Frontal cortex (tissue), 4 donors: ENCODE data around the gene CIAO2B. TPM values are rescaled to one million over a fixed set of nuclear protein-coding genes. Genes with fewer than 3 reads are reported as not detected.
"Not testable (repeated sequence)": the region's sequence is repeated elsewhere in the genome, so short reads cannot be mapped to it uniquely, and the experiment has no call there.

ENCODE experiments used
- DNase-seq, 2 donors: peaks; one replicate each; pipeline ENCODE4 v3.0.0; 2012; ENCODE audit warnings: low spot score in 2 of 2
- FAIRE-seq: peaks from 2 replicates; lab custom pipeline; 2012; peaks lifted over from hg19 to GRCh38; lab: Jason Lieb, UNC
- total RNA-seq: library from RNA; depleted of rRNA; stranded (reverse); fragments of >200 nt; gene quantifications from one replicate; pipeline ENCODE4 v1.2.3, GENCODE V29; 2014
- donor health status: control.
- donor health status: control.
- donor health status: control.

Gene CIAO2B
- total RNA-seq, 1 donor from 2014 or later = 105 TPM

GRCh38 chr16:66958857-66959703 is 24.9 kb upstream of the CIAO2B start:
- DNase-seq (no peak), FAIRE-seq (no peak)

DNA sequence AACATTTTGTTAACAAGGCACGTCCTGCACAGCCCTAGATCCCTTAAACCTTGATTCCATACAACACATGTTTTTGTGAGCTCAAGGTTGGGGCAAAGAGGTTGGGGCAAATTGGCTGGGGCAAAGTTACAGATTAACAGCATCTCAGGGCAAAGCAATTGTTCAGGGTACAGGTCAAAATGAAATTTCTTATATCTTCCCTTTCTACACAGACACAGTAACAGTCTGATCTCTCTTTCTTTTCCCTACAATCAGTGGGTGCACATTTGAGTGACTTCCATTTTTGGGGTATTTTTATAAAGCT is 21.9 kb upstream of the CIAO2B start:
- FAIRE-seq, DNase-seq: not testable (repeated sequence)

DNA sequence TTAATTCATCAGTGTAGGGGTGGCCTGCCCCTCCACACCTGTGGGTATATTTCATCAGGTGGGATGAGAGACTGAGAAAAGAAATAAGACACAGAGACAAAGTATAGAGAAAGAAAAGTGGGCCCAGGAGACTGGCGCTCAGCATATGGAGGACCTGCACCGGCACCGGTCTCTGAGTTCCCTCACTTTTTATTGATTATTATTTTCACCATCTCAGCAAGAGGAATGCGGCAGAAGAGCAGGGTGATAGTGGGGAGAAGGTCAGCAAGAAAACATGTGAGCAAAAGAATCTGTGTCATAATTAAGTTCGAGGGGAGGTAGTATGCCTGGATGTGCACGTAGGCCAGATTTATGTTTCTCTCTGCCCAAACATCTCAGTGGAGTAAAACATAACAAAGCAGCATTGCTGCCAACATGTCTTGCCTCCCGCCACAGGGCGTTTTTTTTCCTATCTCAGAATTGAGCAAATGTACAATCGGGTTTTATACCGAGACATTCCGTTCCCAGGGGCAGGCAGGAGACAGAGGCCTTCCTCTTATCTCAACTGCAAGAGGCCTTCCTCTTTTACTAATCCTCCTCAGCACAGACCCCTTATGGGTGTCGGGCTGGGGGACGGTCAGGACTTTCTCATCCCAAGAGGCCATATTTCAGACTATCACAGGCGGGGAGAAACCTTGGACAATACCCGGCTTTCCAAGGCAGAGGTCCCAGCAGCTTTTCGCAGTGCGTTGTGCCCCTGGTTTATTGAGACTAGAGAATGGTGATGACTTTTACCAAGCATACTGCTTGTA is 21.4 kb upstream of the CIAO2B start:
- DNase-seq, FAIRE-seq: not testable (repeated sequence)

DNA sequence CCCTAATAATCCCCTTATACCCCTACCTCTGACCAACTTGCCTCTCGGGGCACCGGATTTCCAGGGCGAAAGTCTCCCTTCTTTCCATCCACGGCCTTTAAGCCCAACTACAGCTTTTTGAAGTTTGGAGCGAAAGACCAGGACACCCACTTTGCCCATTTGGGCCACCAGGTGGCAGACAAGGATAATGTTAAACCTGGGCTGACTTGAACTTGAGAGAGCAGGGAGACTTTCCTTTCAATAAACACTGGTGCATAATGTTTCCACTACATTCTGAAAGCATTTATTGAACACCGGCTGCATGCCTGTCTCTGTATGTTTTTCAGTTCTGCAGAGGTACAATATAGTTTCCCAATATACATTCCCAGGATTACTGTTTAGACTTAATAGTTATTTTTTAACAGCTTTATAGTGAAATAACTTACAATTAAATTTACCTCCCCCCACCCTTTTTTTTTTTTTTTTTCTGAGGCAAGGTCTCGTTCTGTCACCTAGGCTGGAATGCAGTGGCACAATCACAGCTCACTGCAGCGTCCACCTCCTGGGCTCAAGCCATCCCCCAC is 20.0 kb upstream of the CIAO2B start:
- DNase-seq (peak; percentile 64 to 77), FAIRE-seq (no peak)

- DNase-seq (no peak), FAIRE-seq (no peak)
These were observed 19.4 kb upstream of the CIAO2B start for GRCh38 chr16:66953462-66954096.

GRCh38 chr16:66952430-66953110 is 18.4 kb upstream of the CIAO2B start:
- DNase-seq = no peak

GRCh38 chr16:66950971-66951790 is 17.0 kb upstream of the CIAO2B start:
- no peak for FAIRE-seq
- DNase-seq = no peak

More at GRCh38 chr16:66952430-66953110, 18.4 kb upstream of the CIAO2B start:
- no peak for FAIRE-seq

DNA sequence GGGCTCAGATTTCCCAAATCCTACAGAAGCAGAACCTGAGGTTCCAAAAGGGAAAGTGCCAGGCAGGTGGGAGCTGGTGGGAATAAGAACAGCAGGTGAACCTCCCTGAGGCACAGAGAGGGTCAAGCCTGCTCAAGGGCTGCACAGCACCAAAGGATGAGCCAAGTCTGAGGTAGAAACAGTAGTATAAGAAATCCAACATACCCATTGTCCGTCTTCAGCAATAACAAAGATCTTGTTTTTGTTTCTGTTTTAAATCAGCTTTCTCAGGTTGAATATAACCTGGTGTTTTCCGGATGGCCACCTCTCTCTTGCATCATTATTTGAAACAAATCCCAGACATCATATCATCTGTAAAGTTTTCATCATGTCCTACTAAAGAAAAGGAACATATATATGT is 16.2 kb upstream of the CIAO2B start:
- no peak for DNase-seq
- FAIRE-seq = no peak

DNA sequence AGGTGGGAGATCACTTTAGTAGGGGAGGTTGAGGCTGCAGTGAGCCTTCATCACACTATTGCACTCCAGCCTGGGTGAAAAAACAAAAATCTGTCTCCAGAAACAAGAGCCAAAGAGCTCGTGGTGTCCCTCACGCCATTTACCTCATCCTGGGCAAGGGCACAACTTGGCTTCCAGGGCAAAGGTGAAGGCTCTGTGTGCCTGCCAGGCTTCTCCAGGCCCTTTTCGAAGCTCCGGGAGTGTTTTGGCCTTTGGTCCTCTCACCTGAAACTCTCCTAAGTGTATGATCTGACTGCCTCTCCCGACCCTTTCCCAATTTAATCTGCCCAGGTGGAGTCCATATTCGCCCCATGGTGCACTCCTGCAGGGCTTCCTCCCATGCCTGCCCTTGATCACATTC is 15.3 kb upstream of the CIAO2B start:
- DNase-seq = no peak
- FAIRE-seq = no peak

- FAIRE-seq = no peak
- no peak for DNase-seq
These were observed 14.6 kb upstream of the CIAO2B start for GRCh38 chr16:66948837-66949225.

DNA sequence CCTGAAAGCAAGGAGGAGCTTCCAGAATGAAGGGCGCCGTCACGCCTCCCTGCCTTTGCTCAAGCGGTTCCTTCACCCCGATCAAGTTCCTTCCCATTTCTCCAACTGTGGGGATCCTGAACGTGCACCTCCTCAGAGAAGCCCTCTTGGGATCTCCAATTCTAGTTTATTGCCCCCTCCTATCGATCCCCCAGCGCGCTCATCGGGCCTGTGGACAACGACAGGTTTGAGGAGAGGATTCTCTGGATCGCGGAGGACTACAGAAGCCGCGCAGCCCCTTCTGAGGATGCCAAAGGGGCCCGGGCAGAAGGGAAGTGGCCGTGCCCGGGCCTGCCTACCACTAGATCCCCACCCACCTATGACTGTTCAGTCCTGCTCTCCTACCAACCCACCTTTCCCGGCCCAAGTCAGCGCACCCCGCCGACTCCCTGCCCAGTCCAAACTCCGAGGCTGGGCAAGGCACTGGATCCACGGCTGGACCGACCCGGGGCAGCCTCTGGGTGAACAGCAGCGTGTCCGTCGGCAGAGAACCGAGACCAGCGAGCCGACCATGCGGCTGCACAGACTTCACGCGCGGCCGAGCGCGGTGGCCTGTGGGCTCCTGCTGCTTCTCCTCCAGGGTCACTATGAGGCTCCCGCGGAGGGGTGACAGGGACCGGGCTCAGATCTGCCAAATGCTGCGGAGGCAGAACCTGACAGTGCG is 14.1 kb upstream of the CIAO2B start:
- DNase-seq = no peak
- no peak for FAIRE-seq

DNA sequence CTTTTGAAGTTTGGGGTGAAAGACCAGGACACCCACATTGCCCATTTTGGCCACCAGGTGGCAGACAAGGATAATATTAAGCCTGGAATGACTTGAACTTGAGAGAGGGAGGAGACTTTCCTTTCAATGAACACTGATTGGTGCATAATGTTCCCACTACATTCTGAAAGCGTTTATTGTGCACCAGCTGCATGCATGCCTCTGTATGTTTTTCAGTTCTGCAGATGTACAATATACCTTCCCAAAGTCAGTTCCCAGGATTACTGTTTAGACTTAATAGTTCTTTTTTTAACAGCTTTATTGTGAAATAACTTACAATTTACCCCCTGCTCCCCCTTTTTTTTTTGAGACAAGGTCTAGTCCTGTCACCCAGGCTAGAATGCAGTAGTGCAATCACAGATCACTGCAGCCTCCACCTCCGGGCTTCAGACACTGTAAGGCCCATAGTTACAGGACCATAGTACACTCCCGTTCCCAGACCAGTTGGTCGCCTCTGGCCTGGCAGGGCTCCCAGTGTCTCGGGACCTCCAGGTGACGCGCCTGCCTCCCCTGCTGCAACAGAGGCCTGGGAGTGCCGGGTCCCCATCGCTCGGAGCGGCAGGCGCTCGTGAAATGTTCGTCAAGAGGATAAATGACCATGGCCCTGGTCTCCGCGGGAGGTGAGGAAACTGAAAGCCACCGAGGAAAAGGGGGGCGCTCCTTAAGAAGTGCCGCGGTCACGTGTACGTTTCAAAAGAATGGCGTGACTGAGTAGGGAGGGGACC is 13.3 kb upstream of the CIAO2B start:
- DNase-seq = peak; percentile 77 to 89
- peak; percentile 21 for FAIRE-seq

- FAIRE-seq (no peak), DNase-seq (no peak)
These were observed 12.7 kb upstream of the CIAO2B start for GRCh38 chr16:66946974-66947301.

DNA sequence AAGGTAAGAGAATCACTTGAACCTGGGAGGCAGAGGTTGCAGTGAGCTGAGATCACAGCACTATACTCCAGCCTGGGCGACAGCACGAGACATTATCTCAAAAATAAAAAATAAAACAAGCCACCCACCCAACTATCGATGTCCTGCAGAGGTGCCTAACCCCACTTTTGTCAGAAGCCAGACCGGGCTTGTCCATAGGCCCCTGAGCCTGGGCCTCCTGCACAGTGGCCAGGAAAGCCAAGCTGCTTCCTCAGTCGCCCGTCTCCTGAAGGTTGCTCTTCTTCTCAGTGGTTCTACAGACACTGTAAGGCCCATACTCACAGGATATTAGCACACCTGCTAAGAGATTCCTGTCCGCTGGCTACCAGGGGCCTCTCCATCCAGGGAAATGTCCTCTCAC is 12.3 kb upstream of the CIAO2B start:
- DNase-seq = no peak
- FAIRE-seq = no peak

DNA sequence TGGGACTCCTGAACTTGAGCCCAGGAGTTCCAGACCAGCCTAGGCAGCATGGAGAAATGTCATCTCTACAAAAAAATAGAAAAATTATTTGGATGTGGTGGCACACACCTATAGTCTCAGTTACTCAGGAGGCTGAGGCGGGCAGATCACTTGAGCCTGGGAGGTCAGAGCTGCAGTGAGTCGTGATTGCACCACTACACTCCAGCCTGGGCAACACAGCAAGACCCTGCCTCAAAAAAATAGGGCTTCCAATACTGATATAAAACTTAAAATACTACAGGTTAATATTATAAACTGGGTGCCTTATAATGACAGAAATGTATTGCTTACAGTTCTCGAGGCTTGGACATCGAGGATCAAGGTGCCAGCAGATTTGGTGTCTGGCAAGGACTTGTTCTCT is 11.7 kb upstream of the CIAO2B start:
- no peak for FAIRE-seq

GRCh38 chr16:66944971-66945370 is 10.8 kb upstream of the CIAO2B start:
- not testable (repeated sequence) for FAIRE-seq, DNase-seq

More for the DNA sequence above, 11.7 kb upstream of the CIAO2B start:
- DNase-seq = no peak

- DNase-seq (no peak), FAIRE-seq (no peak)
These were observed 9.8 kb upstream of the CIAO2B start for GRCh38 chr16:66944054-66944441.
